H1 (cell line): ENCODE measurements around the gene WDR35. TPM values are rescaled to one million over a fixed set of nuclear protein-coding genes. Genes with fewer than 3 reads are reported as not detected.

Source experiments
- CTCF ChIA-PET: fragments of 300-600 bp; sonication (Branson Sonifier 250); formaldehyde crosslinking; loops from one replicate; lab custom pipeline; 2021; ENCODE audit not compliant: partially characterized antibody; lab: Charles Lee
- POLR2A ChIA-PET: fragments of 300-600 bp; sonication (Branson Sonifier 250); formaldehyde crosslinking; loops from one replicate; lab custom pipeline; 2021; ENCODE audit warnings: inconsistent platforms; ENCODE audit not compliant: partially characterized antibody; lab: Charles Lee
- DNase-seq, 2 experiments: peaks; one replicate each; pipeline versions ENCODE4 v3.0.0 to v3.0.0-alpha.2; 2010 to 2022; ENCODE audit warnings: low spot score in 2 of 2, low read depth in 1 of 2, mixed read lengths in 1 of 2
- FAIRE-seq: peaks from 2 replicates; lab custom pipeline; 2011; peaks lifted over from hg19 to GRCh38; lab: Jason Lieb, UNC
- H2AFZ ChIP-seq: 2 replicates; pipeline ENCODE4 v1.8.1; 2012; ENCODE audit warnings: low read length, inconsistent platforms
- H2AK5ac ChIP-seq: 2 replicates; pipeline ENCODE4 v1.6.1; 2013; ENCODE audit warnings: low read depth, low read length
- H2BK120ac ChIP-seq: replicated peaks from 2 replicates; pipeline ENCODE3; 2013; ENCODE audit warnings: low read depth, low read length, inconsistent platforms
- H2BK12ac ChIP-seq: 2 replicates; pipeline ENCODE4 v1.6.1; 2013; ENCODE audit warnings: low read depth, low read length
- H2BK15ac ChIP-seq: 2 replicates; pipeline ENCODE4 v1.6.1; 2013; ENCODE audit warnings: low read length
- H2BK20ac ChIP-seq: 2 replicates; pipeline ENCODE4 v1.6.1; 2013; ENCODE audit warnings: low read length
- H2BK5ac ChIP-seq: 2 replicates; pipeline ENCODE4 v1.6.1; 2013; ENCODE audit warnings: low read depth, low read length
- H3K14ac ChIP-seq: 2 replicates; pipeline ENCODE4 v1.6.1; 2013; ENCODE audit warnings: inconsistent platforms; ENCODE audit not compliant: insufficient read length
- H3K18ac ChIP-seq: 2 replicates; pipeline ENCODE4 v1.6.1; 2013; ENCODE audit warnings: low read length; ENCODE audit errors: extremely low read depth
- H3K23ac ChIP-seq: 2 replicates; pipeline ENCODE4 v1.6.1; 2013; ENCODE audit warnings: inconsistent platforms; ENCODE audit not compliant: insufficient read length
- H3K23me2 ChIP-seq: 2 replicates; pipeline ENCODE4 v1.6.1; 2013; ENCODE audit warnings: low read depth, low read length
- H3K27ac ChIP-seq: 2 replicates; pipeline ENCODE4 v1.6.1; 2011; ENCODE audit warnings: low read depth, low read length, inconsistent platforms
- H3K27me3 ChIP-seq, 4 experiments: replicated peaks in 1 of 4; 1 replicate in 1 of 4; 2 replicates in 3 of 4; pipeline versions ENCODE4 v1.6.1 to v1.8.1; 2011 to 2013; ENCODE audit warnings: low read length in 3 of 4, mild to moderate bottlenecking in 3 of 4, inconsistent platforms in 2 of 4, mixed read lengths in 2 of 4, moderate library complexity in 1 of 4; ENCODE audit not compliant: control insufficient read depth in 3 of 4, insufficient read depth in 3 of 4; ENCODE audit errors: extremely low read depth in 1 of 4
- H3K36me3 ChIP-seq, 4 experiments: 2 replicates each; pipeline versions ENCODE4 v1.6.1 to v1.8.1; 2011 to 2013; ENCODE audit warnings: mild to moderate bottlenecking in 4 of 4, low read length in 3 of 4, moderate library complexity in 2 of 4, control low read depth in 1 of 4, inconsistent platforms in 1 of 4; ENCODE audit not compliant: insufficient read depth in 4 of 4, control insufficient read depth in 2 of 4
- H3K4ac ChIP-seq: replicated peaks from 2 replicates; pipeline ENCODE3; 2013; ENCODE audit warnings: low read length, low read depth, mixed read lengths, inconsistent platforms; ENCODE audit not compliant: insufficient read length
- H3K4me1 ChIP-seq, 4 experiments: replicated peaks in 1 of 4; 1 replicate in 1 of 4; 2 replicates in 3 of 4; pipeline versions ENCODE4 v1.6.1 to v1.8.1; 2011 to 2013; ENCODE audit warnings: low read length in 3 of 4, inconsistent platforms in 2 of 4, mixed read lengths in 1 of 4; ENCODE audit not compliant: insufficient read depth in 4 of 4, control insufficient read depth in 3 of 4
- H3K4me2 ChIP-seq, 2 experiments: 2 replicates each; pipeline versions ENCODE4 v1.6.1 to v1.8.1; 2011 to 2013; ENCODE audit warnings: low read depth in 2 of 2, low read length in 2 of 2, control low read depth in 1 of 2, inconsistent platforms in 1 of 2, mild to moderate bottlenecking in 1 of 2; ENCODE audit not compliant: insufficient read depth in 1 of 2
- H3K4me3 ChIP-seq, 4 experiments: fragments of 200-600, 300-600 bp in 1 of 4; sonication (generic), shearing (Covaris generic), sonication (Bioruptor Twin) in 1 of 4; 2 replicates each; pipeline versions ENCODE4 v1.5.1 to v1.8.1; 2011 to 2016; ENCODE audit warnings: low read length in 4 of 4, low read depth in 3 of 4, control low read depth in 2 of 4, inconsistent platforms in 2 of 4, mild to moderate bottlenecking in 2 of 4, mixed read lengths in 1 of 4, moderate library complexity in 1 of 4; ENCODE audit not compliant: insufficient read depth in 2 of 4; ENCODE audit errors: extremely low read depth in 1 of 4
- H3K56ac ChIP-seq: replicated peaks from 2 replicates; pipeline ENCODE3; 2013; ENCODE audit warnings: low read depth, mild to moderate bottlenecking, mixed read lengths, low read length, inconsistent platforms; ENCODE audit not compliant: insufficient read length
- H3K79me1 ChIP-seq: 2 replicates; pipeline ENCODE4 v1.6.1; 2013; ENCODE audit warnings: low read depth, low read length, control low read depth
- H3K79me2 ChIP-seq, 2 experiments: 2 replicates each; pipeline versions ENCODE4 v1.6.1 to v1.8.1; 2012 to 2013; ENCODE audit warnings: low read length in 2 of 2, mild to moderate bottlenecking in 2 of 2, inconsistent platforms in 1 of 2; ENCODE audit not compliant: insufficient read depth in 2 of 2, control insufficient read depth in 1 of 2
- H3K9ac ChIP-seq, 4 experiments: replicated peaks in 1 of 4; 1 replicate in 1 of 4; 2 replicates in 3 of 4; pipeline versions ENCODE4 v1.6.1 to v1.8.1; 2011 to 2013; ENCODE audit warnings: low read depth in 3 of 4, low read length in 3 of 4, control low read depth in 2 of 4, mild to moderate bottlenecking in 2 of 4, moderate library complexity in 2 of 4, inconsistent platforms in 1 of 4; ENCODE audit errors: extremely low read depth in 1 of 4
- H3K9me3 ChIP-seq, 2 experiments: 2 replicates each; pipeline versions ENCODE4 v1.6.1 to v1.8.1; 2012 to 2013; ENCODE audit warnings: mild to moderate bottlenecking in 2 of 2, moderate library complexity in 2 of 2, control low read depth in 1 of 2, inconsistent platforms in 1 of 2, low read depth in 1 of 2, low read length in 1 of 2, mixed read lengths in 1 of 2; ENCODE audit not compliant: insufficient read depth in 2 of 2
- H4K20me1 ChIP-seq, 2 experiments: replicated peaks in 1 of 2; 2 replicates each; pipeline versions ENCODE3 to v1.8.1; 2011 to 2013; ENCODE audit warnings: inconsistent platforms in 2 of 2, low read length in 2 of 2, mild to moderate bottlenecking in 1 of 2; ENCODE audit not compliant: insufficient read depth in 2 of 2, control insufficient read depth in 1 of 2
- H4K5ac ChIP-seq: 2 replicates; pipeline ENCODE4 v1.6.1; 2013; ENCODE audit warnings: low read length, low read depth, mixed read lengths, inconsistent platforms; ENCODE audit not compliant: insufficient read length
- H4K8ac ChIP-seq: 2 replicates; pipeline ENCODE4 v1.8.0; 2013; ENCODE audit warnings: mild to moderate bottlenecking, moderate library complexity, low read length, inconsistent platforms; ENCODE audit not compliant: insufficient read depth; ENCODE audit errors: extremely low read depth
- H4K91ac ChIP-seq: replicated peaks from 2 replicates; pipeline ENCODE3; 2013; ENCODE audit warnings: low read length, mixed read lengths, inconsistent platforms; ENCODE audit not compliant: insufficient read length
- POLR2A ChIP-seq, 2 experiments: IDR thresholded peaks; 1 replicate in 1 of 2; 2 replicates in 1 of 2; pipeline ENCODE4 v1.6.1; 2011; ENCODE audit warnings: low read depth in 2 of 2, low read length in 2 of 2, mild to moderate bottlenecking in 2 of 2; ENCODE audit errors: control extremely low read depth in 1 of 2
- SRF ChIP-seq: IDR thresholded peaks from 2 replicates; pipeline ENCODE4 v1.6.1; 2011; ENCODE audit warnings: mild to moderate bottlenecking, low read depth, low read length, moderate library complexity
- TBP ChIP-seq: IDR thresholded peaks from 2 replicates; pipeline ENCODE4 v1.6.1; 2011; ENCODE audit warnings: low read depth, low read length, improper control_type of control experiment
- TEAD4 ChIP-seq: IDR thresholded peaks from 2 replicates; pipeline ENCODE4 v1.6.1; 2012; ENCODE audit warnings: low read depth, low read length, inconsistent platforms, mixed read lengths
- WGBS, 2 experiments: shearing (Covaris generic) in 1 of 2; methylation state at CpG; one replicate each; pipeline versions ENCODE4 v1.1.6 to v1.1.7; 2013 to 2015; ENCODE audit warnings: low lambda C conversion rate in 2 of 2, mixed read lengths in 2 of 2, inconsistent platforms in 1 of 2, low coverage in 1 of 2, missing lambda C conversion rate in 1 of 2; ENCODE audit not compliant: insufficient replicate concordance in 2 of 2, insufficient coverage in 1 of 2, insufficient read length in 1 of 2; ENCODE audit errors: extremely low coverage in 1 of 2, missing lambda C conversion rate in 1 of 2; 5-methylcytosine and 5-hydroxymethylcytosine counted together
- polyA plus RNA-seq, 7 experiments: library from polyadenylated mRNA; depleted of rRNA in 3 of 7; stranded (reverse) in 5 of 7; unstranded in 2 of 7; fragments of >200 nt in 5 of 7; fragments of 200-250 nt in 2 of 7; gene quantifications; 1 replicate in 5 of 7; 2 replicates in 1 of 7; 4 replicates in 1 of 7; pipeline versions ENCODE4 v1.2.1 to v1.2.3, GENCODE V29; 2011 to 2013; ENCODE audit warnings: missing spikeins in 2 of 7, mixed read lengths in 2 of 7
- total RNA-seq: library from RNA; stranded (reverse); fragmentation: NEBNext Ultra II Directional; extraction: Animal tissue kit (Norgen Biotek cat#: 25700); gene quantifications from 2 replicates; pipeline ENCODE4 v1.2.1, GENCODE V29; 2021

The WDR35 gene
- total and polyA plus RNA-seq, 2 of the 8 experiments (the other 6 are each of a cell fraction or from before 2014, with no cell fraction given), result 9.0 to 25.5 TPM

DNA sequence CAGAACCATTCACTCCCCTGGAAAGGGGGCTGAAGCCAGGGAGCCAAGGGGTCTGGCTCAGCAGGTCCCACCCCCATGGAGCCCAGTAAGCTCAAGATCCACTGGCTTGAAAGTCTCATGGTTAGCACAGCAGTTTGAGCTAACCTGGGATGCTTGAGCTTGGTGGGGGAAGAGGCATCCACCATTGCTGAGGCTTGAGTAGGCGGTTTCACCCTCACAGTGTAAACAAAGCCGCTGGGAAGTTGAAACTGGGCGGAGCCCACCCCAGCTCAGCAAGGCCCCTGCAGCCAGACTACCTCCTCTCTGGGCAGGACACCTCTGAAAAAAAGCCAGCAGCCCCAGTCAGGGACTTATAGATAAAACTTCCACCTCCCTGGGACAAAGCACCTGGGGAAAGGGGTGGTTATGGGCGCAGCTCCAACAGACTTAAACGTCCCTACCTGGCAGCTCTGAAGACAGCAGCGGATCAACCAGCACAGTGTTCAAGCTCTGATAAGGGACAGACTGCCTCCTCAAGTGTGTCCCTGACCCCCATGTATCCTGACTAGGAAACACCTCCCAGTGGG is 73.4 kb downstream of the WDR35 start:
- H3K14ac ChIP-seq, result no peak overlapping the region
- no peak overlapping the region for H3K23ac ChIP-seq
- H3K23me2 ChIP-seq, result no peaks in the 10 kb centered on the region
- H2BK15ac ChIP-seq, result no peak overlapping the region
- no peak overlapping the region for H3K56ac ChIP-seq
- no peaks in the 10 kb centered on the region for H3K79me1 ChIP-seq
- CTCF ChIA-PET, result interaction anchor here (1.2 kb wide), 1 partner anchor 178 kb away, joined by 3 read pairs; no protein-coding TSS in a partner anchor
- no peak overlapping the region for H2BK5ac ChIP-seq
- no peaks in the 10 kb centered on the region for H3K27me3 ChIP-seq
- no peak overlapping the region for H4K5ac ChIP-seq
- 92% methylated on average over 6 of the region's 6 CpGs; no CpG with 5 or more reads in 1 of the 2 experiments for WGBS, 2 experiments
- TF ChIP-seq TBP (no peak), SRF (no peak), POLR2A (IDR thresholded peaks at IDR 0.05; ENCODE audit: control extremely low read depth in 1 of 2, low read depth in 2 of 2, low read length in 2 of 2) (no peak), TEAD4 (no peak)
- TF ChIP-seq, all 59 proteins: peak for 0
- peaks cover 0 to 1% of the 10 kb centered on the region in 2 experiments for H4K20me1 ChIP-seq
- H3K4me2 ChIP-seq, result no peak overlapping the region; a peak in 1 of 4 replicates
- no peak for FAIRE-seq
- peaks cover 0 to 4% (median 0%) of the 10 kb centered on the region in 4 experiments; a peak in 2 of 7 replicates for H3K4me1 ChIP-seq
- DNase-seq, result no peak
- POLR2A ChIA-PET, result no interaction called here
- H3K27ac ChIP-seq, result no peak overlapping the region
- H4K8ac ChIP-seq, result no peak overlapping the region; the same call in 1 of the 2 replicates
- no peaks in the 10 kb centered on the region for H3K79me2 ChIP-seq
- H2BK20ac ChIP-seq, result no peak overlapping the region
- H3K4ac ChIP-seq, result no peak overlapping the region
- H2AFZ ChIP-seq, result no peak overlapping the region
- H4K91ac ChIP-seq, result no peak overlapping the region
- peaks cover 0 to 3% (median 0%) of the 10 kb centered on the region in 4 experiments; a peak in 1 of 8 replicates for H3K36me3 ChIP-seq
- no peak overlapping the region for H3K18ac ChIP-seq
- H3K9me3 ChIP-seq, result no peaks in the 10 kb centered on the region
- H3K9ac ChIP-seq, result no peak overlapping the region
- H3K4me3 ChIP-seq, result no peak overlapping the region
- no peak overlapping the region for H2BK12ac ChIP-seq
- no peak overlapping the region for H2AK5ac ChIP-seq
- no peak overlapping the region for H2BK120ac ChIP-seq
